ENCODE measurements around the gene PAPOLG. TPM values are rescaled to one million over a fixed set of nuclear protein-coding genes. Genes with fewer than 3 reads are reported as not detected.
"Not testable (repeated sequence)": the region's sequence is repeated elsewhere in the genome, so short reads cannot be mapped to it uniquely, and the experiment has no call there.

The PAPOLG gene
- total RNA-seq, 1 donor from 2014 or later = 15.1 TPM

DNA sequence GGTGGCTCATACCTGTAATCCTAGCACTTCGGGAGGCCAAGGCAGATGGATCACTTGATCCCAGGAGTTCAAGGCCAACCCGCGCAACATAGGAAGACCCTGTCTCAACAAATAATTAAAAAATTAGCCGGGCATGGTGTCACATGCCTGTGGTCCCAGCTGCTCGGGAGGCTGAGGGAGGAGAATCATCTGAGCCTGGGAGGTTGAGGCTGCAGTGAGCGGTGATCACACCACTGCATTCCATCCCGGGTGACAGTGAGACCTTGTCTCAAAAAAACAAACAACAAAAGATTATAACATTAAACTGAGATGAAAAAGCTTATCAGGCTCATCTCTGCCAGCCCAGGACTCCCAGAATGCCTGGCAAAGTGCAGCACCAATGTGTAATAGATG, 50.5 kb downstream of the PAPOLG start:
- Mint-ChIP-seq H3K4me3 (ENCODE audit: unreplicated experiment) (no peak overlapping the region), H3K4me1 (ENCODE audit: unreplicated experiment) (peaks cover 11% of the 10 kb centered on the region), H3K36me3 (ENCODE audit: unreplicated experiment) (no peaks in the 10 kb centered on the region), H3K27me3 (ENCODE audit: unreplicated experiment) (no peaks in the 10 kb centered on the region), H3K9me3 (ENCODE audit: unreplicated experiment) (no peaks in the 10 kb centered on the region), H3K27ac (ENCODE audit: unreplicated experiment) (no peak overlapping the region)
- DNase-seq (ENCODE audit: extremely low spot score, unreplicated experiment) = no peak
- TF ChIP-seq, protein P1, sequence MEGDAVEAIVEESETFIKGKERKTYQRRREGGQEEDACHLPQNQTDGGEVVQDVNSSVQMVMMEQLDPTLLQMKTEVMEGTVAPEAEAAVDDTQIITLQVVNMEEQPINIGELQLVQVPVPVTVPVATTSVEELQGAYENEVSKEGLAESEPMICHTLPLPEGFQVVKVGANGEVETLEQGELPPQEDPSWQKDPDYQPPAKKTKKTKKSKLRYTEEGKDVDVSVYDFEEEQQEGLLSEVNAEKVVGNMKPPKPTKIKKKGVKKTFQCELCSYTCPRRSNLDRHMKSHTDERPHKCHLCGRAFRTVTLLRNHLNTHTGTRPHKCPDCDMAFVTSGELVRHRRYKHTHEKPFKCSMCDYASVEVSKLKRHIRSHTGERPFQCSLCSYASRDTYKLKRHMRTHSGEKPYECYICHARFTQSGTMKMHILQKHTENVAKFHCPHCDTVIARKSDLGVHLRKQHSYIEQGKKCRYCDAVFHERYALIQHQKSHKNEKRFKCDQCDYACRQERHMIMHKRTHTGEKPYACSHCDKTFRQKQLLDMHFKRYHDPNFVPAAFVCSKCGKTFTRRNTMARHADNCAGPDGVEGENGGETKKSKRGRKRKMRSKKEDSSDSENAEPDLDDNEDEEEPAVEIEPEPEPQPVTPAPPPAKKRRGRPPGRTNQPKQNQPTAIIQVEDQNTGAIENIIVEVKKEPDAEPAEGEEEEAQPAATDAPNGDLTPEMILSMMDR (IDR thresholded peaks at IDR 0.05) = no peak

DNA sequence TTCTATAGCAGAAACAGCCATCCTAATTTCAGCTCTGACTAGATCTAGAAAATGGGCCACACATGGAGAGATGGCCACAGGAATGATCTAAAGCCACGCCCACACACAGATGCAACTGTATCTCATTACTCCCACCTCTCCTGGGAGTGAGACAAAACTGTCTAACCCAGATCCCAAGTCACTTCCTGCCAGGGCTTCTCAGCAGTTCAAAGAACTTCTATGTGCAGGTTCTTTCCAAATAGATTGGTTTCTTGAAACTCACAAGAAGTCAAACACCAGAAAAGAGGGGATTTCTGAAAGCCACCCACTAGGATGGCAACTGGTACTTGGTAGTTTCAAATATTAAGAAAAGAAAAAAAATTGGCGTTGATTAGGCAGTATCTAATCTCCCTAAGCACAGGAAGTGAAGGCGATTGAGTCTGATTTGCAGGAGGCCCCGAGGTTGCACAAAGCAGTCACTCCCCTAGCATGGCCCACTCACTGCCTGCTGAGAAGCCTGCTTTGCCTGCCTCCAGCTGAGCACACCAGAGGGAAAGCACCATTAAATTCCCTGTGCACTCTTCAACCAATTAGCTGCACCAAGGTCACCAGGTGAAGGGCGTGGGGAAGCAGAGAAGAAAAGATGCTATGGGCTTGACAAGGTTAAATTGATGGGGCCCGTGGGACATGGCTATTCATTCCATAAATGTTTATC, 51.1 kb downstream of the PAPOLG start:
- Mint-ChIP-seq H3K4me1 (ENCODE audit: unreplicated experiment) (peaks cover 11% of the 10 kb centered on the region), H3K36me3 (ENCODE audit: unreplicated experiment) (no peaks in the 10 kb centered on the region), H3K4me3 (ENCODE audit: unreplicated experiment) (no peak overlapping the region), H3K9me3 (ENCODE audit: unreplicated experiment) (no peaks in the 10 kb centered on the region), H3K27me3 (ENCODE audit: unreplicated experiment) (no peaks in the 10 kb centered on the region), H3K27ac (ENCODE audit: unreplicated experiment) (no peak overlapping the region)
- TF ChIP-seq, protein P1 (IDR thresholded peaks at IDR 0.05) = no peak
- DNase-seq (ENCODE audit: extremely low spot score, unreplicated experiment) = peak; percentile 66

DNA sequence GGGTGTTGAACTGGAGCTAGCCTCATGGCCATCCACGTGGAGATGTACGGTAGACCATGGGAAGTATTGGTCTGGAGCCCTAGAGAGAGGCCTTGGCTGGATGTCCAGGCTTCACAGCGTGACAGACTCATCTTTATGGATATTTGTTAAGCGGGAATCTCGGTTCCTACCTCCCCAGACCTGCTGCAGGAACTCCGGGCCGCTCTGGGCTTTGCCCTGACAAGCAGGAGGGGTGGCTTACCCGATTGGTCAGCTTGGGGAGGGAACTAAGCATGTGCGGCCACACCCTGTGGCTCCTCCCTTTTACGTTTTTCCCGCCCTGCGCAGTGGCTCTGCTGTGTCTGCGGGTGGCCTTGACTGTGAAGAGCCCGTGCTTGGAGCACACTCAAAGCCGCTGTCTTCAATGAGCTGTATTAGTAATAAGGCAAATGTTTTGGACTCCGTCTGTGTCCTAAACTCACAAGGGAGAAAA, 52.3 kb downstream of the PAPOLG start:
- H3K9me3 Mint-ChIP-seq (ENCODE audit: unreplicated experiment) = no peaks in the 10 kb centered on the region
- DNase-seq (ENCODE audit: extremely low spot score, unreplicated experiment) = peak; percentile 77
- no peaks in the 10 kb centered on the region for H3K36me3 Mint-ChIP-seq (ENCODE audit: unreplicated experiment)
- H3K4me1 Mint-ChIP-seq (ENCODE audit: unreplicated experiment) = peaks cover 11% of the 10 kb centered on the region
- TF ChIP-seq, protein P1 (IDR thresholded peaks at IDR 0.05) = no peak
- H3K27me3 Mint-ChIP-seq (ENCODE audit: unreplicated experiment) = peaks cover 2% of the 10 kb centered on the region
- H3K4me3 Mint-ChIP-seq (ENCODE audit: unreplicated experiment) = no peak overlapping the region
- no peak overlapping the region for H3K27ac Mint-ChIP-seq (ENCODE audit: unreplicated experiment)

- Mint-ChIP-seq H3K4me1 (ENCODE audit: unreplicated experiment) (peaks cover 7% of the 10 kb centered on the region), H3K9me3 (ENCODE audit: unreplicated experiment) (no peaks in the 10 kb centered on the region), H3K27ac (ENCODE audit: unreplicated experiment) (no peak overlapping the region), H3K36me3 (ENCODE audit: unreplicated experiment) (no peaks in the 10 kb centered on the region), H3K27me3 (ENCODE audit: unreplicated experiment) (peaks cover 21% of the 10 kb centered on the region), H3K4me3 (ENCODE audit: unreplicated experiment) (no peak overlapping the region)
- TF ChIP-seq, protein P1 (IDR thresholded peaks at IDR 0.05) = no peak
- DNase-seq (ENCODE audit: extremely low spot score, unreplicated experiment) = no peak
Measured at GRCh38 chr2:60811491-60812375, 55.7 kb downstream of the PAPOLG start.

GRCh38 chr2:60817191-60817590, 61.1 kb downstream of the PAPOLG start:
- H3K27me3 Mint-ChIP-seq (ENCODE audit: unreplicated experiment) = peaks cover 26% of the 10 kb centered on the region
- not testable (repeated sequence) for H3K36me3 Mint-ChIP-seq (ENCODE audit: unreplicated experiment); H3K27ac Mint-ChIP-seq (ENCODE audit: unreplicated experiment); H3K4me3 Mint-ChIP-seq (ENCODE audit: unreplicated experiment); H3K9me3 Mint-ChIP-seq (ENCODE audit: unreplicated experiment); H3K4me1 Mint-ChIP-seq (ENCODE audit: unreplicated experiment); DNase-seq (ENCODE audit: extremely low spot score, unreplicated experiment)

Data from osteocyte (in vitro differentiated cells).